Islet of Langerhans (tissue), 1 donor: ENCODE measurements around the gene DAB1.

Experiments used
- FAIRE-seq: peaks from one replicate; lab custom pipeline; 2011; peaks lifted over from hg19 to GRCh38; lab: Jason Lieb, UNC

The DAB1 gene

GRCh38 chr1:57316291-57316690, 107.6 kb downstream of the DAB1 start:
- no peak for FAIRE-seq

DNA sequence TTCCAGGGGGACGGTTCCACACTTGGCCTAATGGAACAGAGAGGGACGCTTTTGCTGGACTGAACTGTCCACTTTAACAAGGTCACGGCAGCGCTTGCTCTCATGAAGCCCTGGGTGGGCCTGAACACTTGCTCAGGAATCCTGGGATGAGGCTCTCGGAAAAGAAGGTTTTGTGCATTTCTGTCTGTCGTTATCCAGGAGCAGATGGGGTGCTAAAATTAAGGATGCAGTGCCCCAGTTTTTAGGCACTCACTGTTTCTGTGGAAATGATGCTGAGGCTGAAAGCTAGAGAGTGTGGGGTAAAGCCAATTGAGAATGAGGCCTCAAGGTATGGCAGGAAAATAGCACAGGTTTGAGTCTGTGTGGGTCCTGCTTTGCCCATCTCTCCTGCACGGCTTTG, 111.0 kb downstream of the DAB1 start:
- FAIRE-seq: no peak

DNA sequence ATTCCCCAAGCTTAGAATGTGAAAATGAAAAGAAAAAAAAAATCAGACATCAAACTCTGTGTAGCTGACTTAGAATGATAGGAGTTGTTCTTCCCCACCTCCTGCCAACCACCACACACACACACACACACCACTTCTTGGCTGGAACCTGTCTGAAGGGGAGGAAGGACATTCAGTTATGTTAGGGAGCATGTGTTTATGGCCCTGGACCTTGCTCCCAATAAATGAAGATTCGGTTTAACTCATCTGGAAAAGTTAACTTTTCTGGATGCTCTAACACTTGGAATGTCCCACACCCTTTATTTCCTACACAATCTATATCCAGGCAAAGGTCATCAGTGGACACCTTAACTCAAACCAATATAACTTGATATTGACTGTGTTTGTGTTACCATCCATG, 112.4 kb downstream of the DAB1 start:
- FAIRE-seq: no peak

DNA sequence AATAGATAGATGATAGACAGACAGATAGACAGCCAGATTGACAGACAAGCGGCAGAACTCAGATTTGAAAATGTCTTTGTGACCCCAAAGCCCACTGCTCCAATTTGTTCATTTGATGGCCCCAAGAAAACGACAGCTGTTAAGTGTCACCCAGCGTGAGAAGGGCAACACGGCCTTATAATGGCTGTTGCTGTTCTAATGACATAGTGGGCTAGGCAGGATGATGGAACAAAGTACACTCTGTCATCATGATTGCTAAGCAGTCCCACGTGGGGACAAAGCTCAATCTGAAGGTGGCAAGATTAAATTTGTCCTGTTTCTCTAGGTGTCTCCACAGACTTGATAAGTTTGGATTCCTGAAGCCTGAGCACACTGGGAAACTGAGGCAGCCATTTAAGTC, 112.9 kb downstream of the DAB1 start:
- no peak for FAIRE-seq

- no peak for FAIRE-seq
These were observed 114.2 kb downstream of the DAB1 start for GRCh38 chr1:57309630-57310029.

DNA sequence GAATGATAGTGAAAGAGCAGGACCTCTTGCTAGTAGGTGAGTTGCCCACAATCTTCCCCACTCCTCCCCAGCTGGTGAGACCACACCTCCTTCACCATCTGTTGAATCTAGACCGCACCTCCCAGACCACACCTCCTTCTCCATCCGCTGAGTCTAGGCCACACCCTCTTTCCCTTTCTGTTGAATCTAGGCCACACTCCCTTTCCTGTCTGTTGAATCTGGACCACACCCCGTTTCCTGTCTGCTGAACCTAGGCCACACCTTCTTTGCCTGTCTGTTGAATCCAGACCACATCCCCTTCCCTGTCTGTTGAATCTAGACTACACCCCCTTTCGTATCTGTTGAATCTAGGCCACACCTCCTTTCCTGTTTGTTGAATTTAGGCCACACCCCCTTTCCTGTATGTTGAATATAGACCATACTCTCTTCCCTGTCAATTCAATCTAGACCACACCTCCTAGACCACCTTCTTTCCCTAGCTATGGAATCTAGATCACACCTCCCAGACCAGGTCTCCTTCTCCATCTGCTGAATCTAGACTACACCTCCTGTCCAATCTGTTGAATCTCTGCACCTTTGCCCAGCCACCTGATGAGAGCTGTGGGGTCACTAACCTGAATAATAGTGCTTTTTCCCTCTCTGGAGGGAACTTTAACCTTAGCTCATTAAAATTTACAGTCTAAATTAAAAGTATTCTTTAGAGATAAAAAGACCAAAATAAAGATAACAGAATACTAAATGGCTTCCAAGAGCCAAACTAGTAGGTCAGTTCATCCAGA, 116.3 kb downstream of the DAB1 start:
- FAIRE-seq: no peak

GRCh38 chr1:57304591-57304990, 119.3 kb downstream of the DAB1 start:
- no peak for FAIRE-seq

GRCh38 chr1:57302812-57303596, 120.9 kb downstream of the DAB1 start:
- FAIRE-seq: no peak

GRCh38 chr1:57300186-57300585, 123.7 kb downstream of the DAB1 start:
- FAIRE-seq: no peak

GRCh38 chr1:57296726-57297250, 127.1 kb downstream of the DAB1 start:
- no peak for FAIRE-seq

DNA sequence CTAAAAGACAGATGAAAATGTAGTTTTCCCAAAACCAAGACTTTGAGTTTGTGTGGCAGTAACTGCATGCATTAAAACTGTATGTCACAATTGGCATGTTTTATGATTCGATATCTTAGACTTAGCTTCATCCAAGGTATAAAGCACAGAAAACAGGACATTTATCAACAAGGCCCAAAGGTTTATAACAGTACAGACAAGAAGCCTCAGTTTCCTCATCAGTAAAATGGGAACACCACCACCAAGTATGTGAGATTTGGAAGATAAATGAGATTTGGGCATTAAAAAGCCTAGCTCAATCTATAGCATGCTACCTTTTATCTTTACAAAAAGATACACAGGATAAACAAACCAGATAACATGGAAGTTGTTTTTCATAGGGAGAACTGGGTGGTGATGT, 128.5 kb downstream of the DAB1 start:
- no peak for FAIRE-seq

DNA sequence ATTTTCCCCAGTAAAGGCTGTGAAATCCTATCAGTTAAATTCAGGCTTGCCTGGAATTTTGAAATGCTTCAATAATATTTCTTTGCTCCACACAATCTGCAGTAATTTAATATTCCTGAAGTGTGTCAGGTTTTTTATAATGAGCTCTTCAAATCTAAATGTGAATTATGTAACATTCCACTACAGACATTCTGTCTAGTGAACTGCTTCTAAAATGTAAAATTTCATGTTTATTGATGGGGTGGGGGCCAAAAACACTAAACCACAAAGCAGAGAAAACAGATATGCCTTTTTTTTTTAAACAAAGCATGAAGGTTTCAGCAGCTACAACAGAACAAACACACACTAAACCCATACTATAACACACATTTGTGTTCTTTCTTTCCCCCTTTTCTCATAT, 129.7 kb downstream of the DAB1 start:
- no peak for FAIRE-seq

DNA sequence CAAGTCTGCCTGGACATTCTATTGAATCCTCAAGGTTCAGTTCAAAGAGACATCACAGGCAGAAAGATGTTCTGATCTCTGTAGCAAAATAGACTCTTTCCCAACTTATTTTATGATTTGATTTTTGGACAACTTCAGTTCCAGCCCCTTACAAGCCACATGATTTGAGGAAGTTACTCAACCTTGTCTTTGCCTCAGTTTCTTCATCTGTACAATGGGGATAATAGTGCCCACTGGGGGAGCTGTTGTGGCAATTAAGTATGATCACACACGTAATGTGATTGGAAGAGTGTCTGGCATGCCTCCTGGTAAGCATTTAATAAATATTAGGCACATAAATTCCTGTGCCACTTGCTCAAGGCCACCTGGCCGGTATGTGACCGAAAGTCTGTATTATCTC, 130.6 kb downstream of the DAB1 start:
- FAIRE-seq: no peak

GRCh38 chr1:57289781-57290180, 134.1 kb downstream of the DAB1 start:
- FAIRE-seq: no peak

GRCh38 chr1:57285992-57286391, 137.9 kb downstream of the DAB1 start:
- FAIRE-seq: no peak

DNA sequence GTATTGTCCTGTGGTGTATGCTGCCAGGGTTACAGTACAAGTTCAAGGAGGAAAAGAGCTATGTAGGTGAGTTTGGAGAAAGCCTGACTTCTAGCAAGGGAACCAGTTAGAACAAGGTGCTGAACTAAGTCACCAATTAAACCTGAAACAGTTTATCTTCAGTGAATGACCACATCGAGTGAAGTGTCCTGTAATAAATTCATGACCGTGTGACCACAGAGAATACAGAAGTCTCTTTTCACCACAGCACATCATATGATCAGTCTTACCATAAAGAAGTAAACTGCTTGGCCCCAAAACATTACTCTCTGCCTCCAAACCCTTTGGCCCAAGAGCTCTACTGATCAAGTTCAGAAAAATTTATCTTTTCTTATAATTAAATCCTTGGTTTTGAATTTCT, 141.4 kb downstream of the DAB1 start:
- no peak for FAIRE-seq

DNA sequence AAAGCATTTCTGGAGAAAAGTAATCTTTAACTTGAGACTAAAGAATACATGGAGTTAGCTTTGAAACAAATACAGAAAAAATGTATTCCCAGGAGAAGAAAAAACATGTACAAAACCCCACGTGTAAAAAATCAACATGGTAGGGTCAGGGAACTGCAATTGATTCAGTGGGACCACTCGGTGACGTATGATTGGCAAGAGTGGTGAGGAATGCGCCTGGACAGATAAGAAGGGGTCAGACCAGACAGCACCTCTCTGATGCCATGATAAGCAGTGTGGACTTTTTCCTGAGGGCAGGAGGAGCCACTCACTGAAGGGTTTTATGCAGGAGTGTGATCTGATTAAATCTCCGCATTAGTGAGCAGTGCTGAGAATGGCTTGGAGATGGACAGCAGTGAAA, 142.5 kb downstream of the DAB1 start:
- no peak for FAIRE-seq

GRCh38 chr1:57279909-57280666, 143.8 kb downstream of the DAB1 start:
- peak; percentile 81 for FAIRE-seq

GRCh38 chr1:57278558-57278957, 145.3 kb downstream of the DAB1 start:
- FAIRE-seq: no peak

DNA sequence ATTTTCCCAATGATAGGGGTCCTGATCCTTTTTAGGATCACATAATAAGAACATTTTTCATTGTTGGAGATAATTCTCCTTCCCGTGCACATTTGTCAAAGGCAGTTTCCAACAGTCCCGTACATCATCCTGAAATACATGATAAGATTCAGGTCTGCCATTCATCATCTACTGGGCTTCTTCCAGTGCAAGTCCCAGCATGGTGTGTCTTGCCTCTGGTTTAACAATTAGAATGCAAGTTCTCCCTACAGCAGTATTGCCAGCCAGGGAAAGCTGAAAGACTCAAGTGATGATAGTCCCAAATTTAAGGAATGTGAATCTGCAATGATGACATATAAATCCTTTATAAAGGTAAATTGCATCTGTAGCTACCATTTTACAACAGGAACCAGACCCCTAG, 146.2 kb downstream of the DAB1 start:
- FAIRE-seq: no peak

DNA sequence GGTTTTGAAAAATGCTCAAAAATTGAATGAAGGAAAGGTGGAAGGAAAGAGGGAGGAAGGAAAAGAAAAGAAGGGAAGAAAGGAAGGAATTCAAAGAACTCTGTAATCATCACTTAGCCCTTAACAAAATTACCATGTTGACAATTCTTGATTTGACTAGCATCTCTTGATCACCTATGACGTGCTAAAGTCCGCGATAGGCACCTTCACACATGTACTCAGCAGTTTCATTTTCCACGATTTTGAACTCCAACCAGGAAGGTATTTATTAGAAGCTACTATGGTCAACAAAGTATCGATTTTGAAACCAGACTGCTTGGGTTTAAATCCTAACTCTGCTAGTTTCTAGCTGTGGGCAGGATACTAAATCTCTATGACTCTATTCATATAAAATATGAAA, 146.9 kb downstream of the DAB1 start:
- no peak for FAIRE-seq

DNA sequence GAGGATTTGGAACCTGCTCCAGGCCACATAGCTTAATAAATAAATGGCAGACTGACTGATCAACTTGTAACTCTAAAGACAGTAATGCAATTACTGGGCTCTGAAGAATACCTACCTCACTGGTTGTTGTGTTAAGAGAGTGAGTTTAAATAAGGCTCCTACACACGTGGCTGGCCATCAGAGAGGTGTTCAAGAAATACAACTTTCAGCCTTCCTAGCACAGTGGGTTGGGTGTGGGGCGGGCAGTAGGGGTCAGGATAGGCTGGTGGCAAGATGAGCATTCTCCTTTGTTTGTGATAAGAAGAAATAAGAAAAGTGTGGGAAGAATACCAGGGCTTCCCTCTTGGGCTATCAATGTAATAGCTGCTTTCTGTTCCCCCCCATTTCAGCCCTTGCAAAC, 151.3 kb downstream of the DAB1 start:
- FAIRE-seq: no peak

DNA sequence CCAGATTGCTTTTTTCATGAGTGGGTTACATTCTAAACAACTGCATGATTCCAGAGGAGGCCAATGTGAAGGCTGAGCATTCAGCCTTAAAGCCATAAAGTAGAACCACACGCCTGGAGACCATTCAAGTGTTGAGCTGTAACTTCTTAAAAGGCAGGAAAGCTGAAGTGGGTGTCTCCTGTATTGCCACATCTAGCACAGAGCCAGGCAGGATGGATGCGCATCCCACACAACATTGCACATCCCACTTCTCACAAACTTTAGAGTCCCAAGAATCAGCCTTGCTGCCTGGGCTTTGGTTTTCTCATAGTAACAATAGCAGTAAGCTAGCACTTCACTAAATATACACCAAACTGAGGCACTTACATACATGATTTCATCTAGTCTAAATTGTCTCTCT, 151.7 kb downstream of the DAB1 start:
- FAIRE-seq: no peak
